Upper lobe of right lung (tissue), 1 donor: Measurements from ENCODE around the gene PTPRM. TPM values are rescaled to one million over a fixed set of nuclear protein-coding genes. Genes with fewer than 3 reads are reported as not detected.
"Not testable (repeated sequence)": the region's sequence is repeated elsewhere in the genome, so short reads cannot be mapped to it uniquely, and the experiment has no call there.

Experiments used
- ATAC-seq: fragments of 200-7000 bp; cut with Tn5 transposase; one replicate; pipeline ENCODE4 v1.9.1; 2020; ENCODE audit warnings: mild to moderate bottlenecking, moderate library complexity
- DNase-seq: peaks from one replicate; pipeline ENCODE4 v3.0.0-alpha.2; 2020
- H3K27ac ChIP-seq: fragments of 200-600 bp; one replicate; pipeline ENCODE4 v1.8.0; 2022
- H3K27me3 ChIP-seq: fragments of 200-600 bp; one replicate; pipeline ENCODE4 v1.8.0; 2022; ENCODE audit warnings: mild to moderate bottlenecking
- H3K36me3 ChIP-seq: fragments of 200-600 bp; one replicate; pipeline ENCODE4 v1.8.0; 2022
- H3K4me1 ChIP-seq: fragments of 200-600 bp; one replicate; pipeline ENCODE4 v1.8.0; 2022
- H3K4me3 ChIP-seq: fragments of 200-600 bp; one replicate; pipeline ENCODE4 v1.8.0; 2022; ENCODE audit warnings: mild to moderate bottlenecking
- H3K9me3 ChIP-seq: fragments of 200-600 bp; one replicate; pipeline ENCODE4 v1.8.0; 2022
- CTCF ChIP-seq: fragments of 200-600 bp; IDR thresholded peaks from one replicate; pipeline ENCODE4 v1.8.0; 2022; ENCODE audit warnings: antibody characterized with exemption
- intact Hi-C: fragments of 100-400 bp; cut with DNase I; formaldehyde crosslinking; loops from one replicate; pipeline ENCODE4 v1.11.0; 2022
- total RNA-seq: library from RNA; stranded (reverse); fragmentation: NEBNext Ultra II Directional; extraction: Animal tissue kit (Norgen Biotek cat#: 25700); gene quantifications from one replicate; pipeline ENCODE4 v1.2.1, GENCODE V29; 2021
- donor health status: DM: no; HTN: yes; CAD: no; lungs with severe emphysema.

Gene PTPRM
- total RNA-seq, 1 donor from 2014 or later = 99.3 TPM

- Histone ChIP-seq H3K27ac (no peak overlapping the region), H3K4me3 (no peak overlapping the region), H3K4me1 (peaks cover 9% of the 10 kb centered on the region), H3K36me3 (peaks cover 6% of the 10 kb centered on the region), H3K9me3 (no peaks in the 10 kb centered on the region), H3K27me3 (no peaks in the 10 kb centered on the region)
- intact Hi-C loops = no loop called here
- ATAC-seq = no peak
- DNase-seq = no peak
- no peak for TF ChIP-seq CTCF
Measured at GRCh38 chr18:7955175-7955574, 388.1 kb downstream of the PTPRM start.

- intact Hi-C loops = no loop called here
- ATAC-seq (no peak), DNase-seq (no peak)
- Histone ChIP-seq H3K27ac (no peak overlapping the region), H3K36me3 (peaks cover 6% of the 10 kb centered on the region), H3K4me3 (no peak overlapping the region), H3K4me1 (peaks cover 9% of the 10 kb centered on the region), H3K9me3 (no peaks in the 10 kb centered on the region), H3K27me3 (no peaks in the 10 kb centered on the region)
- no peak for TF ChIP-seq CTCF
Measured at GRCh38 chr18:7957297-7957696, 390.2 kb downstream of the PTPRM start.

- no peak overlapping the region for H3K4me3 ChIP-seq
- peaks cover 9% of the 10 kb centered on the region for H3K4me1 ChIP-seq
- ATAC-seq (no peak), DNase-seq (no peak)
- no peak overlapping the region for H3K27ac ChIP-seq
- no peaks in the 10 kb centered on the region for H3K27me3 ChIP-seq
- intact Hi-C loops = no loop called here
- H3K9me3 ChIP-seq = no peaks in the 10 kb centered on the region
- peaks cover 6% of the 10 kb centered on the region for H3K36me3 ChIP-seq
- TF ChIP-seq CTCF = no peak
Measured at GRCh38 chr18:7958081-7958896, 391.2 kb downstream of the PTPRM start.

GRCh38 chr18:7958897-7959146 is 391.7 kb downstream of the PTPRM start:
- no peaks in the 10 kb centered on the region for H3K27me3 ChIP-seq
- intact Hi-C loops = no loop called here
- ATAC-seq (no peak), DNase-seq (no peak)
- H3K4me3 ChIP-seq = no peak overlapping the region
- no peak for TF ChIP-seq CTCF
- no peaks in the 10 kb centered on the region for H3K9me3 ChIP-seq
- H3K4me1 ChIP-seq = peaks cover 9% of the 10 kb centered on the region
- H3K36me3 ChIP-seq = peaks cover 6% of the 10 kb centered on the region
- no peak overlapping the region for H3K27ac ChIP-seq

- intact Hi-C loops, ATAC-seq, DNase-seq, H3K36me3 ChIP-seq, H3K27me3 ChIP-seq, H3K4me3 ChIP-seq, H3K27ac ChIP-seq, H3K4me1 ChIP-seq, H3K9me3 ChIP-seq: not testable (repeated sequence)
Measured at GRCh38 chr18:7966682-7967081, 399.6 kb downstream of the PTPRM start.

GRCh38 chr18:7974200-7974874 is 407.2 kb downstream of the PTPRM start:
- Histone ChIP-seq H3K9me3 (no peaks in the 10 kb centered on the region), H3K27ac (no peak overlapping the region), H3K27me3 (no peaks in the 10 kb centered on the region), H3K4me1 (no peaks in the 10 kb centered on the region), H3K4me3 (no peak overlapping the region), H3K36me3 (no peaks in the 10 kb centered on the region)
- intact Hi-C loops = no loop called here
- TF ChIP-seq CTCF = no peak
- no peak for DNase-seq
- no peak for ATAC-seq
